ENCODE data around the gene CLPX.
"Not testable (repeated sequence)": the region's sequence is repeated elsewhere in the genome, so short reads cannot be mapped to it uniquely, and the experiment has no call there.

CLPX gene

GRCh38 chr15:65204931-65205660 is 20.0 kb upstream of the CLPX start:
- no peak for DNase-seq

GRCh38 chr15:65204236-65204930 is 19.2 kb upstream of the CLPX start:
- no peak for DNase-seq

GRCh38 chr15:65201918-65202317 is 16.8 kb upstream of the CLPX start:
- DNase-seq = no peak

DNA sequence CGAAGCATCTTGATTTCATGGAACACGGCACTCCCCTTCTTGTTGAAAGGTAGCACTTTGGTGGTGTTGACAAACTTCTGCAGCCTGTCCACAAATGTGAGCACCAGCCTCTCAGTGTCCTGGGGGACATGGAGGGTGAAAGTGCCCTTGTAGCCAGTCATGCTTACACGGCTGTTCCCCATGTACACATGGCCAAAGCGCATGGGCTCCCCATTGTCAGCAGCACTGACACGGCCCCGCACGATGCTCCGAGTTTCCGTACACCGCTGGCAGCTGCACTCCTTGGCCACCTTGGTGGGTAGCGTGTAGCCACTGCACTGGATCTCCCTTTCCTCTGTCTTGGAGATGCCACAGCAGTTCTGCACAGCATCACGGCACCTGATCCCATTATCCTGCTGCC is 13.4 kb upstream of the CLPX start:
- no peak for DNase-seq

- DNase-seq = no peak
Observed at GRCh38 chr15:65197337-65197645, 12.1 kb upstream of the CLPX start.

- no peak for DNase-seq
Observed at GRCh38 chr15:65196637-65197336, 11.6 kb upstream of the CLPX start.

DNA sequence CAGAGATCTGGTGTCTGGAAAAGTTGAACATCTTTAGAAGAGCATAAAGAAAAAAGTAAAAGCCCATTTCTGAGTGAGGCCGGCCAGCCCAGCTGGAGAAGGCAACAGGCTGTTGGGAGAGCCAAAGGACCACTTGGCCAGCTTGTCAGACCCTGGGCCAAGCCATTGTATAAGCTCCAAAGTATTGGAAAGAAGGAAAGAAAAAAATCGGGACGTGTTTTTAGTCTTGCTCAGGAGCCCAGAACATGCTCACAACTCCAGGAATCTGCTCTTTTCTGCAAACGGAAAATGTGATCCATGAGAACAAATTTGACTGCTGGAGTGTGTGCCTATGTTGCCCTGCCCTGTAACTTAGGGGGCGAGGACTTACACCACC is 10.4 kb upstream of the CLPX start:
- DNase-seq = no peak

GRCh38 chr15:65194826-65195547 is 9.8 kb upstream of the CLPX start:
- DNase-seq = no peak

- DNase-seq = no peak
Observed at GRCh38 chr15:65192016-65192415, 6.9 kb upstream of the CLPX start.

- no peak for DNase-seq
Observed at GRCh38 chr15:65189102-65189740, 4.1 kb upstream of the CLPX start.

GRCh38 chr15:65188472-65188871 is 3.3 kb upstream of the CLPX start:
- not testable (repeated sequence) for DNase-seq

DNA sequence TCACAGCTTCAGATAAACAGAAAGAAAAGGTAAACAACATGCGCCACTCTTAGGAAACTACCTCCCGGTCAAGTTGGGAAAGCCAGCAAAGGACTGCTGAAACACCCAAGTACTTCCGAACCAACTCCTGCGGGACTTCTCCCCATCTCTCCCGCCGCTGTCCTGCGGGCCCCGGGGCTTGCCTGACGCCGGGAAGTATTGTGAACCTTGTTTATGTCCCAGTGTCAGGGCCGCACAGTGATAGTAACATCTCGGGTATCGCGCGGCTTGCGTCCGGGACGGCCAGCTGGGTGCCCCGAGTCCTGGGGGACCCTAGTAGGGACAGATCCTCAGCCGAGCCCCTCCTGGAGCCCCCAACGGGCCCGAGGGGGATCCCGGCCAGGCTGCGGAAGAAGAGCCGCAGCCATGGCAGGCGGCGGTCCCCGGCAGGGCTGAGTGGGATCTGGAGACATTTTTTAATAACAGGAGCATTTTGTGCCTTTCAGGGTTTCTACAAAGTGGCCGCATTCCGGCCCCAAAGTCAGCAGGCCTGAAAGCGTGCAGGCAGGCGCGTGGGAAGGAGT is 756 bp downstream of the CLPX start:
- no peak for DNase-seq

GRCh38 chr15:65183865-65184159 is 1.3 kb downstream of the CLPX start:
- DNase-seq = no peak

GRCh38 chr15:65182538-65182937 is 2.6 kb downstream of the CLPX start:
- DNase-seq = no peak

DNA sequence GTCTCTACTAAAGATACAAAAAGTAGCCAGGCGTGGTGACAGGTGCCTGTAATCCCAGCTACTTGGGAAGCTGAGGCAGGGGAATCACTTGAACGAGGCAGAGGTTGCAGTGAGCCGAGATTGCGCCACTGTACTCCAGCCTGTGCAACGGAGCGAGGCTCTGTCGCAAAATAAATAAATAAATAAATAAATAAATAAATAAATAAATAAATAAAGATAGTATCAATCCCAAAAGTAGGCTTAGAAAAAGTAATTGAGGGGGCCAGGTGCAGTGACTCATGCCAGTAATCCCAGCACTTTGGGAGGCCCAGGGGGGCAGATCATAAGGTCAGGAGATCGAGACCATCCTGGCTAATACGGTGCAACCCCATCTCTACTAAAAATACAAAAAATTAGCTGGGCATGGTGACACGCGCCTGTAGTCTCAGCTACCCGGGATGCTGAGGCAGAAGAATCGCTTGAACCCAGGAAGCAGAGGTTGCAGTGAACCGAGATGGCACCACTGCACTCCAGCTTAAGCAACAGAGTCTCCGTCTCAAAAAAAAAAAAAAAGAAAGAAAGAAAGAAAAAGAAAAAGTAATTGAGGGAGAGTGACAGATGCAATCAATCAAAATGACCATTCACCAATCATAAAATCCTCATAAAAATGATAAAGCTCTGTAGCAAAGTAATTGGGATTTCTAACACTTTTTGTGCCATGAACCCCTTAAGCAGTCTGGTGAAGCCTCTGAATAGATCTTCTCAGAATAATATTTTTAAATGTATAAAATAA is 3.4 kb downstream of the CLPX start:
- not testable (repeated sequence) for DNase-seq

GRCh38 chr15:65180167-65180566 is 5.0 kb downstream of the CLPX start:
- DNase-seq = no peak

DNA sequence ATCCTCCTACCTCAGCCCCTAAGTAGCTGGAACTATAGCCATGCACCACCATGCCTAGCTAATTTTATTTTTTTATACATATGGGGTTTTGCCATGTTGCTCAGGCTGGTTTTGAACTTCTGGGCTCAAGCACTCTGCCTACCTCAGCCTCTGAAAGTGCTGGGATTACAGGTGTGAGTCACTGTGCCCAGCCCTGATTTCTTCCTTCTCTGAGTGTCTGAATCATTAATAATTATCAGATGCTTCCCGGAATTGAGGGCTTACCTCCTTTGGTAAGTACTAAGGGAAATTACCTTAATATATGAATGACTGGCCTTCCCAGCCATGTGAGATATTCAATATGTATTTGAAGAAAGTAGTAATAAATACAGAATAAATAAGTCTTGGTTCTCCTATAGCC is 7.2 kb downstream of the CLPX start:
- no peak for DNase-seq

DNA sequence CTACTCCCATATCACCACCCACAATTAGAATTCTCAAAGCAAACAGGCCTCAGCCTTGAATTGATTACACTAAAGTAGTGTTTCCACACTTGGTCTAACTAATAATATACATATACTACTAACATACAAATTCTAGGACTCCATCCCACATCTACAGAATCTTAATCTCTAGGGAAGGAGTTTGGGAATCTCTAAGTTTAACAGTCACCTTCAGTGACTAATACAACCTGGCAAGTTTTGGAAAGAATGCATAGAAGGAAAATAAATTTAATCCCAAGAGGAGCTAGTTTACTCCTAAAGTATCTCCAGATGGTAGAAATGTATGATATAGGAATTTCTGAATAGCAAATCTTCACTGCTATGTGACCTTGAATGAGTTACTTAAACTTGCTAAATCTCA is 9.1 kb downstream of the CLPX start:
- DNase-seq = no peak

- no peak for DNase-seq
Observed at GRCh38 chr15:65175511-65175910, 9.6 kb downstream of the CLPX start.

- no peak for DNase-seq
Observed at GRCh38 chr15:65174509-65174908, 10.6 kb downstream of the CLPX start.

GRCh38 chr15:65172531-65172930 is 12.6 kb downstream of the CLPX start:
- DNase-seq = no peak

DNA sequence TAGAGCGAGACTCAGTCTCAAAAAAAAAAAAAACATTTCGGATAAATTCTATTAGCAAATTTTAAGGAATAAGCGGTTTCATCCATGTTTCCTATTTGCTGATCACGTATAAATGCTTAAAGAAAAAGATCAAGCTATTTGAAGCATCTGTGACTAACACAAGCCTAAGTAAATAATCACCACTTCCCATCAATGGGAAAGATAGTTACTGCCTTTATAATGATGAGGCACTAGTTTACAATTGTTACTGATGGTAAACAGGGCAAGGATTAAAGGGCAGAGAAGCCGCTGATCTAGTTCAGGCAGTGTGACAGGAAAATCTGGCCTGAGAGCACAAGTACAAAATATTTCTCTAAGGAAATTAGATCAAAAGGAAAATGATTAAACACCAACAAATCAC is 13.7 kb downstream of the CLPX start:
- no peak for DNase-seq
